HG02973 (cell line): Measurements from ENCODE around the gene FRG2B.
"Not testable (repeated sequence)": the region's sequence is repeated elsewhere in the genome, so short reads cannot be mapped to it uniquely, and the experiment has no call there.

Experiments used
- ATAC-seq: cut with Tn5 transposase; IDR thresholded peaks from one replicate; pipeline ENCODE4 v1.9.1; 2021; ENCODE audit warnings: moderate library complexity; ENCODE audit not compliant: unreplicated experiment

Gene FRG2B

DNA sequence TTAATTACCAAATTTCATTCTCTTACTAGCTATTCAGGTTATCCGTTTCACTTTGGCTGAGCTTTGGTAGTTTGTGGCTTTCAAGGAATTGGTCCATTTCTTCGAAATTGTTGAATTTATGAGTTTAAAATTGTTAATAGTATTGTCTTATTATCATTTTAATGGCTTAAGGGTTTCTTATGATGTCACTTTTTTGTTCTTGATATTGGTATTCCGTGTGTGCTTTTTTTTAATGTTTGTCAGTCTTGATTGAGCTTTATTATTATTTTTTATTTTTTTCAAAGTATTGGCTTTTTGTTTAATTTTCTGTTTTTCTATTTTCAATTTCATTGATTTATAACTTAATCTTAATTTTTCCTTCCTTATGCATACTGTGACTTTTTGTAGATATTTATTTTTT is 25.9 kb downstream of the FRG2B start:
- ATAC-seq, result no peak

DNA sequence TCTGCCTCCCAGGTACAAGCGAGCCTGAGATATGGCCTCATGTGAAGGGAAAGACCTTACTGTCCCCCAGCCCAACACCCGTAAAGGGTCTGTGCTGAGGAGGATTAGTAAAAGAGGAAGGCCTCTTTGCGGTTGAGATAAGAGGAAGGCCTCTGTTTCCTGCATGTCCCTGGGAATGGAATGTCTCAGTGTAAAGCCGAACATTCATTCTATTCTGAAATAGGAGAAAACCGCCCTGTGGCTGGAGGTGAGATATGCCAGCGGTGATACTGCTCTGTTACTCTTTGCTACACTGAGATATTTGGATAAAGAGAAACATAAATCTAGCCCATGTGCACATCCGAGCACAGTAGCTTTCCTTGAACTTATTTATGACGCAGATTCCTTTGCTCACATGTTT is 26.7 kb downstream of the FRG2B start:
- ATAC-seq, result not testable (repeated sequence)

GRCh38 chr10:133592716-133593115 is 33.9 kb downstream of the FRG2B start:
- ATAC-seq, result no peak

GRCh38 chr10:133590970-133591359 is 35.6 kb downstream of the FRG2B start:
- no peak for ATAC-seq

GRCh38 chr10:133590226-133590969 is 36.2 kb downstream of the FRG2B start:
- ATAC-seq, result no peak

- ATAC-seq, result not testable (repeated sequence)
These were observed 49.6 kb downstream of the FRG2B start for GRCh38 chr10:133577037-133577436.
